H1 (cell line): ENCODE data around the gene SSX2IP. TPM values are rescaled to one million over a fixed set of nuclear protein-coding genes. Genes with fewer than 3 reads are reported as not detected.

Source experiments
- CTCF ChIA-PET: fragments of 300-600 bp; sonication (Branson Sonifier 250); formaldehyde crosslinking; loops from one replicate; lab custom pipeline; 2021; ENCODE audit not compliant: partially characterized antibody; lab: Charles Lee
- POLR2A ChIA-PET: fragments of 300-600 bp; sonication (Branson Sonifier 250); formaldehyde crosslinking; loops from one replicate; lab custom pipeline; 2021; ENCODE audit warnings: inconsistent platforms; ENCODE audit not compliant: partially characterized antibody; lab: Charles Lee
- DNase-seq, 2 experiments: peaks; one replicate each; pipeline versions ENCODE4 v3.0.0 to v3.0.0-alpha.2; 2010 to 2022; ENCODE audit warnings: low spot score in 2 of 2, low read depth in 1 of 2, mixed read lengths in 1 of 2
- FAIRE-seq: peaks from 2 replicates; lab custom pipeline; 2011; peaks lifted over from hg19 to GRCh38; lab: Jason Lieb, UNC
- H2AFZ ChIP-seq: 2 replicates; pipeline ENCODE4 v1.8.1; 2012; ENCODE audit warnings: low read length, inconsistent platforms
- H2AK5ac ChIP-seq: 2 replicates; pipeline ENCODE4 v1.6.1; 2013; ENCODE audit warnings: low read depth, low read length
- H2BK120ac ChIP-seq: replicated peaks from 2 replicates; pipeline ENCODE3; 2013; ENCODE audit warnings: low read depth, low read length, inconsistent platforms
- H2BK12ac ChIP-seq: 2 replicates; pipeline ENCODE4 v1.6.1; 2013; ENCODE audit warnings: low read depth, low read length
- H2BK15ac ChIP-seq: 2 replicates; pipeline ENCODE4 v1.6.1; 2013; ENCODE audit warnings: low read length
- H2BK20ac ChIP-seq: 2 replicates; pipeline ENCODE4 v1.6.1; 2013; ENCODE audit warnings: low read length
- H2BK5ac ChIP-seq: 2 replicates; pipeline ENCODE4 v1.6.1; 2013; ENCODE audit warnings: low read depth, low read length
- H3K14ac ChIP-seq: 2 replicates; pipeline ENCODE4 v1.6.1; 2013; ENCODE audit warnings: inconsistent platforms; ENCODE audit not compliant: insufficient read length
- H3K18ac ChIP-seq: 2 replicates; pipeline ENCODE4 v1.6.1; 2013; ENCODE audit warnings: low read length; ENCODE audit errors: extremely low read depth
- H3K23ac ChIP-seq: 2 replicates; pipeline ENCODE4 v1.6.1; 2013; ENCODE audit warnings: inconsistent platforms; ENCODE audit not compliant: insufficient read length
- H3K23me2 ChIP-seq: 2 replicates; pipeline ENCODE4 v1.6.1; 2013; ENCODE audit warnings: low read depth, low read length
- H3K27ac ChIP-seq: 2 replicates; pipeline ENCODE4 v1.6.1; 2011; ENCODE audit warnings: low read depth, low read length, inconsistent platforms
- H3K27me3 ChIP-seq, 4 experiments: replicated peaks in 1 of 4; 1 replicate in 1 of 4; 2 replicates in 3 of 4; pipeline versions ENCODE4 v1.6.1 to v1.8.1; 2011 to 2013; ENCODE audit warnings: low read length in 3 of 4, mild to moderate bottlenecking in 3 of 4, inconsistent platforms in 2 of 4, mixed read lengths in 2 of 4, moderate library complexity in 1 of 4; ENCODE audit not compliant: control insufficient read depth in 3 of 4, insufficient read depth in 3 of 4; ENCODE audit errors: extremely low read depth in 1 of 4
- H3K36me3 ChIP-seq, 4 experiments: 2 replicates each; pipeline versions ENCODE4 v1.6.1 to v1.8.1; 2011 to 2013; ENCODE audit warnings: mild to moderate bottlenecking in 4 of 4, low read length in 3 of 4, moderate library complexity in 2 of 4, control low read depth in 1 of 4, inconsistent platforms in 1 of 4; ENCODE audit not compliant: insufficient read depth in 4 of 4, control insufficient read depth in 2 of 4
- H3K4ac ChIP-seq: replicated peaks from 2 replicates; pipeline ENCODE3; 2013; ENCODE audit warnings: low read length, low read depth, mixed read lengths, inconsistent platforms; ENCODE audit not compliant: insufficient read length
- H3K4me1 ChIP-seq, 4 experiments: replicated peaks in 1 of 4; 1 replicate in 1 of 4; 2 replicates in 3 of 4; pipeline versions ENCODE4 v1.6.1 to v1.8.1; 2011 to 2013; ENCODE audit warnings: low read length in 3 of 4, inconsistent platforms in 2 of 4, mixed read lengths in 1 of 4; ENCODE audit not compliant: insufficient read depth in 4 of 4, control insufficient read depth in 3 of 4
- H3K4me2 ChIP-seq, 2 experiments: 2 replicates each; pipeline versions ENCODE4 v1.6.1 to v1.8.1; 2011 to 2013; ENCODE audit warnings: low read depth in 2 of 2, low read length in 2 of 2, control low read depth in 1 of 2, inconsistent platforms in 1 of 2, mild to moderate bottlenecking in 1 of 2; ENCODE audit not compliant: insufficient read depth in 1 of 2
- H3K4me3 ChIP-seq, 4 experiments: fragments of 200-600, 300-600 bp in 1 of 4; sonication (generic), shearing (Covaris generic), sonication (Bioruptor Twin) in 1 of 4; 2 replicates each; pipeline versions ENCODE4 v1.5.1 to v1.8.1; 2011 to 2016; ENCODE audit warnings: low read length in 4 of 4, low read depth in 3 of 4, control low read depth in 2 of 4, inconsistent platforms in 2 of 4, mild to moderate bottlenecking in 2 of 4, mixed read lengths in 1 of 4, moderate library complexity in 1 of 4; ENCODE audit not compliant: insufficient read depth in 2 of 4; ENCODE audit errors: extremely low read depth in 1 of 4
- H3K56ac ChIP-seq: replicated peaks from 2 replicates; pipeline ENCODE3; 2013; ENCODE audit warnings: low read depth, mild to moderate bottlenecking, mixed read lengths, low read length, inconsistent platforms; ENCODE audit not compliant: insufficient read length
- H3K79me1 ChIP-seq: 2 replicates; pipeline ENCODE4 v1.6.1; 2013; ENCODE audit warnings: low read depth, low read length, control low read depth
- H3K79me2 ChIP-seq, 2 experiments: 2 replicates each; pipeline versions ENCODE4 v1.6.1 to v1.8.1; 2012 to 2013; ENCODE audit warnings: low read length in 2 of 2, mild to moderate bottlenecking in 2 of 2, inconsistent platforms in 1 of 2; ENCODE audit not compliant: insufficient read depth in 2 of 2, control insufficient read depth in 1 of 2
- H3K9ac ChIP-seq, 4 experiments: replicated peaks in 1 of 4; 1 replicate in 1 of 4; 2 replicates in 3 of 4; pipeline versions ENCODE4 v1.6.1 to v1.8.1; 2011 to 2013; ENCODE audit warnings: low read depth in 3 of 4, low read length in 3 of 4, control low read depth in 2 of 4, mild to moderate bottlenecking in 2 of 4, moderate library complexity in 2 of 4, inconsistent platforms in 1 of 4; ENCODE audit errors: extremely low read depth in 1 of 4
- H3K9me3 ChIP-seq, 2 experiments: 2 replicates each; pipeline versions ENCODE4 v1.6.1 to v1.8.1; 2012 to 2013; ENCODE audit warnings: mild to moderate bottlenecking in 2 of 2, moderate library complexity in 2 of 2, control low read depth in 1 of 2, inconsistent platforms in 1 of 2, low read depth in 1 of 2, low read length in 1 of 2, mixed read lengths in 1 of 2; ENCODE audit not compliant: insufficient read depth in 2 of 2
- H4K20me1 ChIP-seq, 2 experiments: replicated peaks in 1 of 2; 2 replicates each; pipeline versions ENCODE3 to v1.8.1; 2011 to 2013; ENCODE audit warnings: inconsistent platforms in 2 of 2, low read length in 2 of 2, mild to moderate bottlenecking in 1 of 2; ENCODE audit not compliant: insufficient read depth in 2 of 2, control insufficient read depth in 1 of 2
- H4K5ac ChIP-seq: 2 replicates; pipeline ENCODE4 v1.6.1; 2013; ENCODE audit warnings: low read length, low read depth, mixed read lengths, inconsistent platforms; ENCODE audit not compliant: insufficient read length
- H4K8ac ChIP-seq: 2 replicates; pipeline ENCODE4 v1.8.0; 2013; ENCODE audit warnings: mild to moderate bottlenecking, moderate library complexity, low read length, inconsistent platforms; ENCODE audit not compliant: insufficient read depth; ENCODE audit errors: extremely low read depth
- H4K91ac ChIP-seq: replicated peaks from 2 replicates; pipeline ENCODE3; 2013; ENCODE audit warnings: low read length, mixed read lengths, inconsistent platforms; ENCODE audit not compliant: insufficient read length
- CTBP2 ChIP-seq: IDR thresholded peaks from 2 replicates; pipeline ENCODE4 v1.7.0; 2011; ENCODE audit warnings: borderline replicate concordance, mild to moderate bottlenecking, moderate library complexity, mixed read lengths, low read length; ENCODE audit not compliant: insufficient read depth, insufficient read length
- HDAC6 ChIP-seq: IDR thresholded peaks from one replicate; pipeline ENCODE4 v1.7.1; 2012; ENCODE audit warnings: low read depth, mild to moderate bottlenecking, inconsistent platforms, low read length, moderate library complexity
- MAFK ChIP-seq: IDR thresholded peaks from 2 replicates; pipeline ENCODE4 v1.6.1; 2012; ENCODE audit warnings: low read depth, mild to moderate bottlenecking, improper control_type of control experiment, low read length
- NRF1 ChIP-seq: IDR thresholded peaks from 2 replicates; pipeline ENCODE4 v1.6.1; 2011; ENCODE audit warnings: mild to moderate bottlenecking, low read depth, low read length, improper control_type of control experiment
- RXRA ChIP-seq: IDR thresholded peaks from 2 replicates; pipeline ENCODE4 v1.6.1; 2011; ENCODE audit warnings: low read depth, mild to moderate bottlenecking, low read length, moderate library complexity; ENCODE audit not compliant: insufficient read depth
- SIX5 ChIP-seq: IDR thresholded peaks from 2 replicates; pipeline ENCODE4 v1.6.1; 2011; ENCODE audit warnings: mild to moderate bottlenecking, low read depth, low read length
- TEAD4 ChIP-seq: IDR thresholded peaks from 2 replicates; pipeline ENCODE4 v1.6.1; 2012; ENCODE audit warnings: low read depth, low read length, inconsistent platforms, mixed read lengths
- ZNF274 ChIP-seq: IDR thresholded peaks from 2 replicates; pipeline ENCODE4 v1.7.0; 2012; ENCODE audit warnings: low read length, borderline replicate concordance; ENCODE audit errors: extremely low read depth
- WGBS, 2 experiments: shearing (Covaris generic) in 1 of 2; methylation state at CpG; one replicate each; pipeline versions ENCODE4 v1.1.6 to v1.1.7; 2013 to 2015; ENCODE audit warnings: low lambda C conversion rate in 2 of 2, mixed read lengths in 2 of 2, inconsistent platforms in 1 of 2, low coverage in 1 of 2, missing lambda C conversion rate in 1 of 2; ENCODE audit not compliant: insufficient replicate concordance in 2 of 2, insufficient coverage in 1 of 2, insufficient read length in 1 of 2; ENCODE audit errors: extremely low coverage in 1 of 2, missing lambda C conversion rate in 1 of 2; 5-methylcytosine and 5-hydroxymethylcytosine counted together
- polyA plus RNA-seq, 7 experiments: library from polyadenylated mRNA; depleted of rRNA in 3 of 7; stranded (reverse) in 5 of 7; unstranded in 2 of 7; fragments of >200 nt in 5 of 7; fragments of 200-250 nt in 2 of 7; gene quantifications; 1 replicate in 5 of 7; 2 replicates in 1 of 7; 4 replicates in 1 of 7; pipeline versions ENCODE4 v1.2.1 to v1.2.3, GENCODE V29; 2011 to 2013; ENCODE audit warnings: missing spikeins in 2 of 7, mixed read lengths in 2 of 7
- total RNA-seq: library from RNA; stranded (reverse); fragmentation: NEBNext Ultra II Directional; extraction: Animal tissue kit (Norgen Biotek cat#: 25700); gene quantifications from 2 replicates; pipeline ENCODE4 v1.2.1, GENCODE V29; 2021

Gene SSX2IP
- total and polyA plus RNA-seq, 2 of the 8 experiments (the other 6 are each of a cell fraction or from before 2014, with no cell fraction given) = 4.0 to 31.3 TPM

DNA sequence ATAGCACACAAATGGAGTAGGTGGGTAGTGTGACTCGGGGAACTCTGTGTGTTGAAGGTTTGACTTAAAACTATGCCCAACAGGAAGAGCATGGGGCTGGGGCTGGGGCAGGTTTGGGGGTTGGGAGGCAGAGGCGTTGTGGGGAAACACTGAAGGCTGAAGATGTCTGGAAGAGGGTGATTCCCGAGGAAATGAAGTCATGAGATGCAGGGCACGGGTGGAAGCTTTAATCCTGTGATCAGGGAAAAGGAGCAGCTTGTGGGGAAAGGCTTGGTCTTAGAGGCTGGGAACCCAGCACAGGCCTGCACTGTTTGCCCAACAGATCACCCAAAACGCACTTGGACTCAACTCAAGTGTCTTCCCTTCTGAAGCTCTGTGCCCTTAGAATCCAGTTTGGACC lies 89.5 kb downstream of the SSX2IP start:
- Histone ChIP-seq H3K56ac (no peak overlapping the region), H4K20me1 (no peaks in the 10 kb centered on the region), H3K23ac (no peak overlapping the region), H4K5ac (no peak overlapping the region), H3K79me1 (no peaks in the 10 kb centered on the region), H3K27ac (no peak overlapping the region), H2BK15ac (no peak overlapping the region), H3K4me1 (no peaks in the 10 kb centered on the region; a peak in 1 of 7 replicates), H2AK5ac (no peak overlapping the region), H3K79me2 (no peaks in the 10 kb centered on the region), H4K8ac (no peak overlapping the region), H3K4me3 (no peak overlapping the region), H2BK12ac (no peak overlapping the region), H3K9me3 (peaks cover 11 to 12% of the 10 kb centered on the region in 2 experiments), H2AFZ (no peak overlapping the region), H2BK20ac (no peak overlapping the region), H2BK5ac (no peak overlapping the region), H2BK120ac (no peak overlapping the region), H3K23me2 (no peaks in the 10 kb centered on the region), H3K4me2 (no peak overlapping the region), H3K4ac (no peak overlapping the region), H3K14ac (no peak overlapping the region), H3K9ac (no peak overlapping the region), H4K91ac (no peak overlapping the region), H3K18ac (no peak overlapping the region), H3K27me3 (no peaks in the 10 kb centered on the region), H3K36me3 (no peaks in the 10 kb centered on the region)
- ChIA-PET POLR2A (no interaction called here), CTCF (interaction anchor here (1.0 to 1.6 kb wide), 3 partner anchors 168 to 175 kb away, joined by 3 read pairs; no protein-coding TSS in a partner anchor)
- WGBS, 2 experiments = 93% methylated on average over 5 of the region's 5 CpGs; no CpG with 5 or more reads in 1 of the 2 experiments
- FAIRE-seq = no peak
- DNase-seq = no peak
- no peak for TF ChIP-seq ZNF274
- TF ChIP-seq MAFK = no peak
- TF ChIP-seq TEAD4 = no peak
- TF ChIP-seq CTBP2 = no peak
- no peak for TF ChIP-seq SIX5
- no peak for TF ChIP-seq RXRA
- no peak for TF ChIP-seq NRF1
- TF ChIP-seq HDAC6 = no peak
